DND-41 (cell line): ENCODE data around the gene MIOS.

Experiments
- ATAC-seq: fragments of 200-7000 bp; cut with Tn5 transposase; 3 replicates; pipeline ENCODE4 v1.9.1; 2021; ENCODE audit warnings: low read depth; ENCODE audit not compliant: insufficient read depth
- DNase-seq: peaks from one replicate; pipeline ENCODE4 v3.0.0-alpha.2; 2020
- H2AFZ ChIP-seq: 2 replicates; pipeline ENCODE4 v1.6.0; 2012; ENCODE audit warnings: low read depth, low read length
- H3K27ac ChIP-seq: 2 replicates; pipeline ENCODE4 v1.5.1; 2012; ENCODE audit warnings: low read length, inconsistent platforms
- H3K27me3 ChIP-seq: fragments of 200-600 bp; sonication (generic); 2 replicates; pipeline ENCODE4 v1.6.0; 2012; ENCODE audit warnings: low read length, mild to moderate bottlenecking, inconsistent platforms; ENCODE audit not compliant: insufficient read depth, poor library complexity
- H3K36me3 ChIP-seq: 2 replicates; pipeline ENCODE4 v1.5.1; 2012; ENCODE audit warnings: low read length, inconsistent platforms; ENCODE audit not compliant: insufficient read depth
- H3K4me1 ChIP-seq: 2 replicates; pipeline ENCODE4 v1.5.1; 2012; ENCODE audit warnings: mild to moderate bottlenecking, low read length; ENCODE audit not compliant: insufficient read depth
- H3K4me2 ChIP-seq: 2 replicates; pipeline ENCODE4 v1.6.0; 2012; ENCODE audit warnings: mild to moderate bottlenecking, moderate library complexity, low read length, inconsistent platforms; ENCODE audit not compliant: insufficient read depth
- H3K4me3 ChIP-seq, 2 experiments: fragments of 200-600 bp in 1 of 2; shearing (Covaris generic) in 1 of 2; 2 replicates each; pipeline ENCODE4 v1.5.1; 2012 to 2016; ENCODE audit warnings: inconsistent platforms in 2 of 2, low read length in 2 of 2, mild to moderate bottlenecking in 2 of 2, low read depth in 1 of 2, moderate library complexity in 1 of 2
- H3K79me2 ChIP-seq: 2 replicates; pipeline ENCODE4 v1.6.0; 2012; ENCODE audit warnings: low read length, inconsistent platforms; ENCODE audit not compliant: insufficient read depth
- H3K9ac ChIP-seq: 2 replicates; pipeline ENCODE4 v1.6.0; 2012; ENCODE audit warnings: low read depth, mild to moderate bottlenecking, inconsistent platforms, low read length, moderate library complexity
- H3K9me3 ChIP-seq: 2 replicates; pipeline ENCODE4 v1.5.1; 2012; ENCODE audit warnings: low read length, moderate library complexity, mild to moderate bottlenecking, inconsistent platforms; ENCODE audit not compliant: insufficient read depth, severe bottlenecking
- H4K20me1 ChIP-seq: 2 replicates; pipeline ENCODE4 v1.6.0; 2012; ENCODE audit warnings: low read length; ENCODE audit not compliant: insufficient read depth
- EZH2 ChIP-seq: IDR thresholded peaks from 3 replicates; pipeline ENCODE4 v1.6.1; 2012; ENCODE audit warnings: borderline replicate concordance, low read depth, mild to moderate bottlenecking, moderate library complexity, low read length, inconsistent platforms; ENCODE audit not compliant: severe bottlenecking
- TF ChIP-seq, protein P1 (sequence below): IDR thresholded peaks from 2 replicates; pipeline ENCODE4 v1.5.1; 2012; ENCODE audit warnings: borderline replicate concordance, low read length, moderate library complexity, mild to moderate bottlenecking; ENCODE audit not compliant: poor library complexity, severe bottlenecking; ENCODE audit errors: extremely low read depth

Gene MIOS

GRCh38 chr7:7640221-7641128 lies 73.8 kb downstream of the MIOS start, which contains the start of gene UMAD1:
Gene UMAD1 (plus strand): TSS chr7:7640752. CDS start chr7:7673372, 32,620 bp downstream.
- Histone ChIP-seq H3K27ac (peak within 1 kb of the TSS; percentile 93), H3K36me3 (peaks cover 33% of the 10 kb centered on the region), H3K4me2 (peak within 1 kb of the TSS; percentile 88), H2AFZ (peak within 1 kb of the TSS; percentile 97), H3K27me3 (no peaks in the 10 kb centered on the region), H3K9ac (peak within 1 kb of the TSS; percentile 77), H4K20me1 (no peaks in the 10 kb centered on the region), H3K4me3 (peak within 1 kb of the TSS; percentile 55 to 76), H3K79me2 (peaks cover 44% of the 10 kb centered on the region), H3K4me1 (peaks cover 33% of the 10 kb centered on the region), H3K9me3 (no peaks in the 10 kb centered on the region)
- DNase-seq (peak; percentile 99), ATAC-seq (peak; percentile 94)
- TF ChIP-seq EZH2: no peak
- TF ChIP-seq, protein P1, sequence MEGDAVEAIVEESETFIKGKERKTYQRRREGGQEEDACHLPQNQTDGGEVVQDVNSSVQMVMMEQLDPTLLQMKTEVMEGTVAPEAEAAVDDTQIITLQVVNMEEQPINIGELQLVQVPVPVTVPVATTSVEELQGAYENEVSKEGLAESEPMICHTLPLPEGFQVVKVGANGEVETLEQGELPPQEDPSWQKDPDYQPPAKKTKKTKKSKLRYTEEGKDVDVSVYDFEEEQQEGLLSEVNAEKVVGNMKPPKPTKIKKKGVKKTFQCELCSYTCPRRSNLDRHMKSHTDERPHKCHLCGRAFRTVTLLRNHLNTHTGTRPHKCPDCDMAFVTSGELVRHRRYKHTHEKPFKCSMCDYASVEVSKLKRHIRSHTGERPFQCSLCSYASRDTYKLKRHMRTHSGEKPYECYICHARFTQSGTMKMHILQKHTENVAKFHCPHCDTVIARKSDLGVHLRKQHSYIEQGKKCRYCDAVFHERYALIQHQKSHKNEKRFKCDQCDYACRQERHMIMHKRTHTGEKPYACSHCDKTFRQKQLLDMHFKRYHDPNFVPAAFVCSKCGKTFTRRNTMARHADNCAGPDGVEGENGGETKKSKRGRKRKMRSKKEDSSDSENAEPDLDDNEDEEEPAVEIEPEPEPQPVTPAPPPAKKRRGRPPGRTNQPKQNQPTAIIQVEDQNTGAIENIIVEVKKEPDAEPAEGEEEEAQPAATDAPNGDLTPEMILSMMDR: no peak

- Histone ChIP-seq H3K79me2 (peaks cover 48% of the 10 kb centered on the region), H3K4me2 (peak overlapping the region; percentile 82), H3K4me3 (peak overlapping the region; percentile 55 to 76), H3K9me3 (no peaks in the 10 kb centered on the region), H3K27ac (peak overlapping the region; percentile 81), H4K20me1 (no peaks in the 10 kb centered on the region), H3K27me3 (no peaks in the 10 kb centered on the region), H3K4me1 (peaks cover 33% of the 10 kb centered on the region), H3K9ac (peak overlapping the region; percentile 73), H2AFZ (peak overlapping the region; percentile 86), H3K36me3 (peaks cover 27% of the 10 kb centered on the region)
- TF ChIP-seq, protein P1: peak; percentile 24
- no peak for TF ChIP-seq EZH2
- no peak for ATAC-seq
- DNase-seq: no peak
These were observed 74.5 kb downstream of the MIOS start for GRCh38 chr7:7641129-7641663.

DNA sequence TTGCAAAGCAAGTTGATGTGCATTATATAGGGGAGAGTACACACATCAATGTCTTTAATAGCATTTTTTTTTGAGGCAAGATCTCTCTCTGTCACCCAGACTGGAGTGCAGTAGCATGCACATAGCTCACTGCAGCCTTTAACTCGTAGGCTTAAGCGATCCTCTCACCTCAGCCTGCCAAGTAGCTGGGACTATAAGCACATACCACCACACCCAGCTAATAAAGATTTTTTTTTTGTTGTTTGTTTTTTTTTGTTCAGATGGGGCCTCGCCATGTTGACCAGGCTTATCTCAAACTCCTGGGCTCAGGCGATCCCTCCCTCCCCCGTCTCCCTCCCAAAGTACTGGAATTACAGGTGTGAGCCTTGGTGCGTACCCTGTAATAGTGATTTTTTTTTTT lies 75.4 kb downstream of the MIOS start:
- no peak for DNase-seq
- peak overlapping the region in 1 of 2 experiments; percentile 76; a peak in 1 of 4 replicates for H3K4me3 ChIP-seq
- peak overlapping the region; percentile 82 for H3K4me2 ChIP-seq
- TF ChIP-seq EZH2: no peak
- TF ChIP-seq, protein P1: no peak
- no peak for ATAC-seq
- 0 out of 2 replicates have a peak overlapping the region, but pooled peaks have one; percentile 9 for H3K27ac ChIP-seq
- peak overlapping the region; percentile 73; the same call in 1 of the 2 replicates for H3K9ac ChIP-seq
- peaks cover 33% of the 10 kb centered on the region for H3K4me1 ChIP-seq
- peaks cover 19% of the 10 kb centered on the region for H3K36me3 ChIP-seq
- H2AFZ ChIP-seq: no peak overlapping the region
- H3K9me3 ChIP-seq: no peaks in the 10 kb centered on the region
- H3K79me2 ChIP-seq: peaks cover 53% of the 10 kb centered on the region
- H4K20me1 ChIP-seq: no peaks in the 10 kb centered on the region
- no peaks in the 10 kb centered on the region for H3K27me3 ChIP-seq
